OCI-LY3 (cell line): ENCODE data around the gene LGALS3BP.

Experiments used
- CTCF ChIP-seq: fragments of 200-600, 300-600 bp; sonication (generic); IDR thresholded peaks from 2 replicates; pipeline ENCODE4 v1.5.1; 2014; ENCODE audit warnings: antibody characterized with exemption, low read length, low read depth
- EZH2phosphoT487 ChIP-seq: fragments of 200-600 bp; shearing (Covaris generic); IDR thresholded peaks from 2 replicates; pipeline ENCODE4 v1.6.1; 2018; ENCODE audit warnings: antibody characterized with exemption, mixed run types, low read depth

GRCh38 chr17:79012563-79013134 lies 32.9 kb upstream of the LGALS3BP start:
- TF ChIP-seq CTCF (no peak), EZH2phosphoT487 (no peak)
